Central memory CD8-positive, alpha-beta T cell (primary cell): Measurements from ENCODE around the gene SCAMP5.

Source experiments
- ATAC-seq: fragments of 150-1000 bp; cut with Tn5 transposase; replicated peaks from 2 replicates; pipeline ENCODE4 v1.10.0; 2022; ENCODE audit warnings: mild to moderate bottlenecking, moderate FRiP score, moderate number of reproducible peaks; ENCODE audit not compliant: poor library complexity, severe bottlenecking; ENCODE audit errors: extremely low read depth
- DNase-seq, 2 donors: peaks; one replicate each; pipeline ENCODE4 v3.0.0; 2021; ENCODE audit warnings: low spot score in 2 of 2
- H3K27ac Mint-ChIP-seq: one replicate; pipeline ENCODE4 v1.8.0; 2022; ENCODE audit warnings: low read depth, mild to moderate bottlenecking, moderate library complexity, mixed read lengths
- H3K27me3 Mint-ChIP-seq: one replicate; pipeline ENCODE4 v1.8.0; 2022; ENCODE audit warnings: mixed read lengths
- H3K36me3 Mint-ChIP-seq: one replicate; pipeline ENCODE4 v1.8.0; 2022; ENCODE audit warnings: mild to moderate bottlenecking, moderate library complexity, mixed read lengths; ENCODE audit not compliant: insufficient read depth
- H3K4me1 Mint-ChIP-seq: one replicate; pipeline ENCODE4 v1.8.0; 2022; ENCODE audit warnings: mixed read lengths
- H3K4me3 Mint-ChIP-seq: one replicate; pipeline ENCODE4 v1.8.0; 2022; ENCODE audit warnings: mild to moderate bottlenecking, moderate library complexity, mixed read lengths
- H3K9me3 Mint-ChIP-seq: one replicate; pipeline ENCODE4 v1.8.0; 2022; ENCODE audit warnings: mixed read lengths

The SCAMP5 gene

GRCh38 chr15:75059607-75060006 is 64.2 kb downstream of the SCAMP5 start:
- ATAC-seq (no peak), DNase-seq (no peak)
- Mint-ChIP-seq H3K36me3 (peaks cover 3% of the 10 kb centered on the region), H3K9me3 (no peaks in the 10 kb centered on the region), H3K27me3 (no peaks in the 10 kb centered on the region), H3K4me1 (no peaks in the 10 kb centered on the region), H3K27ac (no peak overlapping the region), H3K4me3 (no peak overlapping the region)

GRCh38 chr15:75061272-75061671 is 65.9 kb downstream of the SCAMP5 start:
- DNase-seq, result no peak

GRCh38 chr15:75062706-75063105 is 67.3 kb downstream of the SCAMP5 start:
- peaks cover 5% of the 10 kb centered on the region for H3K36me3 Mint-ChIP-seq
- H3K9me3 Mint-ChIP-seq, result no peaks in the 10 kb centered on the region
- ATAC-seq (no peak), DNase-seq (no peak)
- H3K27me3 Mint-ChIP-seq, result no peaks in the 10 kb centered on the region
- H3K27ac Mint-ChIP-seq, result no peak overlapping the region
- H3K4me1 Mint-ChIP-seq, result peaks cover 26% of the 10 kb centered on the region
- H3K4me3 Mint-ChIP-seq, result no peak overlapping the region

More at GRCh38 chr15:75061272-75061671, 65.9 kb downstream of the SCAMP5 start:
- H3K36me3 Mint-ChIP-seq, result peaks cover 3% of the 10 kb centered on the region
- H3K4me3 Mint-ChIP-seq, result no peak overlapping the region
- ATAC-seq, result no peak
- H3K4me1 Mint-ChIP-seq, result peaks cover 12% of the 10 kb centered on the region
- no peaks in the 10 kb centered on the region for H3K27me3 Mint-ChIP-seq
- no peak overlapping the region for H3K27ac Mint-ChIP-seq
- no peaks in the 10 kb centered on the region for H3K9me3 Mint-ChIP-seq

- Mint-ChIP-seq H3K9me3 (no peaks in the 10 kb centered on the region), H3K4me3 (no peak overlapping the region), H3K4me1 (peaks cover 29% of the 10 kb centered on the region), H3K36me3 (peaks cover 5% of the 10 kb centered on the region), H3K27ac (no peak overlapping the region), H3K27me3 (no peaks in the 10 kb centered on the region)
- DNase-seq (no peak), ATAC-seq (no peak)
These were observed 68.0 kb downstream of the SCAMP5 start for GRCh38 chr15:75063338-75063737.

- DNase-seq (no peak), ATAC-seq (no peak)
- Mint-ChIP-seq H3K4me3 (no peak overlapping the region), H3K36me3 (peaks cover 5% of the 10 kb centered on the region), H3K27me3 (no peaks in the 10 kb centered on the region), H3K27ac (no peak overlapping the region), H3K9me3 (no peaks in the 10 kb centered on the region), H3K4me1 (peaks cover 31% of the 10 kb centered on the region)
These were observed 68.5 kb downstream of the SCAMP5 start for GRCh38 chr15:75063889-75064288.

GRCh38 chr15:75064846-75065245 is 69.5 kb downstream of the SCAMP5 start:
- H3K4me3 Mint-ChIP-seq, result no peak overlapping the region
- H3K36me3 Mint-ChIP-seq, result peaks cover 5% of the 10 kb centered on the region
- peaks cover 37% of the 10 kb centered on the region for H3K4me1 Mint-ChIP-seq
- DNase-seq, result no peak
- H3K27ac Mint-ChIP-seq, result no peak overlapping the region
- H3K27me3 Mint-ChIP-seq, result no peaks in the 10 kb centered on the region
- ATAC-seq, result no peak
- H3K9me3 Mint-ChIP-seq, result no peaks in the 10 kb centered on the region

- peaks cover 37% of the 10 kb centered on the region for H3K4me1 Mint-ChIP-seq
- H3K27ac Mint-ChIP-seq, result peak overlapping the region; percentile 16
- H3K9me3 Mint-ChIP-seq, result no peaks in the 10 kb centered on the region
- peaks cover 2% of the 10 kb centered on the region for H3K36me3 Mint-ChIP-seq
- no peaks in the 10 kb centered on the region for H3K27me3 Mint-ChIP-seq
- no peak overlapping the region for H3K4me3 Mint-ChIP-seq
- no peak for DNase-seq
- no peak for ATAC-seq
These were observed 70.1 kb downstream of the SCAMP5 start for GRCh38 chr15:75065467-75065850.

GRCh38 chr15:75065851-75066509 is 70.6 kb downstream of the SCAMP5 start:
- no peak overlapping the region for H3K4me3 Mint-ChIP-seq
- peaks cover 37% of the 10 kb centered on the region for H3K4me1 Mint-ChIP-seq
- no peak for DNase-seq

GRCh38 chr15:75067123-75067830 is 71.9 kb downstream of the SCAMP5 start:
- peak overlapping the region; percentile 21 for H3K4me3 Mint-ChIP-seq
- DNase-seq, result no peak
- peaks cover 37% of the 10 kb centered on the region for H3K4me1 Mint-ChIP-seq
- no peaks in the 10 kb centered on the region for H3K9me3 Mint-ChIP-seq
- peaks cover 2% of the 10 kb centered on the region for H3K36me3 Mint-ChIP-seq
- ATAC-seq, result no peak
- no peaks in the 10 kb centered on the region for H3K27me3 Mint-ChIP-seq
- peak overlapping the region; percentile 79 for H3K27ac Mint-ChIP-seq

More at GRCh38 chr15:75065851-75066509, 70.6 kb downstream of the SCAMP5 start:
- Mint-ChIP-seq H3K27me3 (no peaks in the 10 kb centered on the region), H3K27ac (peak overlapping the region; percentile 16), H3K9me3 (no peaks in the 10 kb centered on the region), H3K36me3 (peaks cover 2% of the 10 kb centered on the region)
- no peak for ATAC-seq

- H3K4me1 Mint-ChIP-seq, result peaks cover 37% of the 10 kb centered on the region
- peak overlapping the region; percentile 38 for H3K27ac Mint-ChIP-seq
- no peak overlapping the region for H3K4me3 Mint-ChIP-seq
- no peaks in the 10 kb centered on the region for H3K27me3 Mint-ChIP-seq
- peaks cover 2% of the 10 kb centered on the region for H3K36me3 Mint-ChIP-seq
- DNase-seq (no peak), ATAC-seq (no peak)
- no peaks in the 10 kb centered on the region for H3K9me3 Mint-ChIP-seq
These were observed 73.4 kb downstream of the SCAMP5 start for GRCh38 chr15:75068748-75069147.

GRCh38 chr15:75069301-75069925 is 74.0 kb downstream of the SCAMP5 start:
- peaks cover 2% of the 10 kb centered on the region for H3K36me3 Mint-ChIP-seq

GRCh38 chr15:75070674-75071073 is 75.3 kb downstream of the SCAMP5 start:
- DNase-seq (no peak), ATAC-seq (no peak)
- no peaks in the 10 kb centered on the region for H3K27me3 Mint-ChIP-seq
- peaks cover 30% of the 10 kb centered on the region for H3K4me1 Mint-ChIP-seq
- no peak overlapping the region for H3K4me3 Mint-ChIP-seq
- H3K27ac Mint-ChIP-seq, result no peak overlapping the region
- peaks cover 5% of the 10 kb centered on the region for H3K9me3 Mint-ChIP-seq
- H3K36me3 Mint-ChIP-seq, result peaks cover 2% of the 10 kb centered on the region

More at GRCh38 chr15:75069301-75069925, 74.0 kb downstream of the SCAMP5 start:
- ATAC-seq (peak; percentile 54), DNase-seq (no peak)
- Mint-ChIP-seq H3K27me3 (no peaks in the 10 kb centered on the region), H3K9me3 (no peaks in the 10 kb centered on the region), H3K4me1 (peaks cover 37% of the 10 kb centered on the region), H3K27ac (peak overlapping the region; percentile 34), H3K4me3 (no peak overlapping the region)
